GM12892 (cell line): Measurements from ENCODE around the gene TNFSF13.

ENCODE experiments used
- POLR2A ChIP-seq: IDR thresholded peaks from 2 replicates; pipeline ENCODE4 v1.6.1; 2011; ENCODE audit warnings: low read depth, low read length, control low read depth
- POLR2AphosphoS5 ChIP-seq: IDR thresholded peaks from 2 replicates; pipeline ENCODE4 v1.6.1; 2011; ENCODE audit warnings: low read depth, low read length, control low read depth

GRCh38 chr17:7515911-7516610 lies 42.5 kb upstream of the TNFSF13 start:
- TF ChIP-seq POLR2A, result no peak
- TF ChIP-seq POLR2AphosphoS5, result no peak
